Measurements from ENCODE around the gene CA5A. TPM values are rescaled to one million over a fixed set of nuclear protein-coding genes. Genes with fewer than 3 reads are reported as not detected.
"Not testable (repeated sequence)": the region's sequence is repeated elsewhere in the genome, so short reads cannot be mapped to it uniquely, and the experiment has no call there.

Gene CA5A
- total RNA-seq, 1 experiment from 2014 or later = 1.7 TPM

- BruUV-seq (replicated peaks) = no TSS peak
- no peak overlapping the region for H3K4me3 Mint-ChIP-seq (ENCODE audit: unreplicated experiment)
- peaks cover 5% of the 10 kb centered on the region for H3K4me1 Mint-ChIP-seq (ENCODE audit: low read depth, unreplicated experiment)
- DNase-seq = no peak
- Histone ChIP-seq H3K4me1 (0 out of 2 replicates have a peak, but pooled peaks cover 6% of the 10 kb centered on the region), H3K9me3 (no peaks in the 10 kb centered on the region), H3K27me3 (replicated peaks; ENCODE audit: control insufficient read depth, insufficient read depth, low read length) (no peaks in the 10 kb centered on the region), H3K4me3 (ENCODE audit: low read depth, low read length) (no peak overlapping the region), H3K36me3 (ENCODE audit: control insufficient read depth, insufficient read depth, low read length) (no peaks in the 10 kb centered on the region)
- intact Hi-C loops (cut with micrococcal nuclease; ENCODE audit: unreplicated experiment) = no loop called here
- no peak for TF ChIP-seq CTCF (IDR thresholded peaks at IDR 0.05; ENCODE audit: insufficient read depth in 1 of 2, low read depth in 1 of 2, low read length in 1 of 2, severe bottlenecking in 1 of 2, unreplicated experiment in 1 of 2)
- CTCF ChIA-PET = interaction anchor here (0.6 kb wide), 1 partner anchor 1459 kb away, joined by 3 read pairs; no protein-coding TSS in a partner anchor
- no peak overlapping the region for H3K27ac Mint-ChIP-seq (ENCODE audit: unreplicated experiment)
- no peaks in the 10 kb centered on the region for H3K27me3 Mint-ChIP-seq (ENCODE audit: insufficient read depth, unreplicated experiment)
- H3K36me3 Mint-ChIP-seq (ENCODE audit: insufficient read depth, unreplicated experiment) = no peaks in the 10 kb centered on the region
- no peaks in the 10 kb centered on the region for H3K9me3 Mint-ChIP-seq (ENCODE audit: unreplicated experiment)
- POLR2A ChIA-PET = no interaction called here
These were observed 40.6 kb downstream of the CA5A start for GRCh38 chr16:87895641-87896141.

- H3K27ac Mint-ChIP-seq (ENCODE audit: unreplicated experiment); H3K4me3 ChIP-seq (ENCODE audit: low read depth, low read length); H3K36me3 ChIP-seq (ENCODE audit: control insufficient read depth, insufficient read depth, low read length); H3K27me3 Mint-ChIP-seq (ENCODE audit: insufficient read depth, unreplicated experiment); H3K4me1 Mint-ChIP-seq (ENCODE audit: low read depth, unreplicated experiment); H3K36me3 Mint-ChIP-seq (ENCODE audit: insufficient read depth, unreplicated experiment); H3K9me3 ChIP-seq; H3K9me3 Mint-ChIP-seq (ENCODE audit: unreplicated experiment); POLR2A ChIA-PET; DNase-seq; H3K4me3 Mint-ChIP-seq (ENCODE audit: unreplicated experiment); H3K4me1 ChIP-seq; H3K27me3 ChIP-seq (replicated peaks; ENCODE audit: control insufficient read depth, insufficient read depth, low read length); intact Hi-C loops (cut with micrococcal nuclease; ENCODE audit: unreplicated experiment); BruUV-seq (replicated peaks): not testable (repeated sequence)
- CTCF ChIA-PET = interaction anchor here (0.6 kb wide), 1 partner anchor 10 kb away, joined by 3 read pairs; no protein-coding TSS in a partner anchor
These were observed 42.3 kb downstream of the CA5A start for GRCh38 chr16:87894005-87894404.

GRCh38 chr16:87891764-87892163, 44.6 kb downstream of the CA5A start:
- H3K27me3 Mint-ChIP-seq (ENCODE audit: insufficient read depth, unreplicated experiment) = no peaks in the 10 kb centered on the region
- H3K27ac Mint-ChIP-seq (ENCODE audit: unreplicated experiment) = peak overlapping the region; percentile 39
- H3K9me3 Mint-ChIP-seq (ENCODE audit: unreplicated experiment) = no peaks in the 10 kb centered on the region
- H3K36me3 ChIP-seq (ENCODE audit: control insufficient read depth, insufficient read depth, low read length) = no peaks in the 10 kb centered on the region
- H3K4me1 Mint-ChIP-seq (ENCODE audit: low read depth, unreplicated experiment) = no peaks in the 10 kb centered on the region
- H3K4me1 ChIP-seq = no peaks in the 10 kb centered on the region
- H3K4me3 Mint-ChIP-seq (ENCODE audit: unreplicated experiment) = no peak overlapping the region
- no peak for TF ChIP-seq CTCF (IDR thresholded peaks at IDR 0.05; ENCODE audit: insufficient read depth in 1 of 2, low read depth in 1 of 2, low read length in 1 of 2, severe bottlenecking in 1 of 2, unreplicated experiment in 1 of 2)
- H3K27me3 ChIP-seq (replicated peaks; ENCODE audit: control insufficient read depth, insufficient read depth, low read length) = no peaks in the 10 kb centered on the region
- intact Hi-C loops (cut with micrococcal nuclease; ENCODE audit: unreplicated experiment) = no loop called here
- no TSS peak for BruUV-seq (replicated peaks)
- no peaks in the 10 kb centered on the region for H3K36me3 Mint-ChIP-seq (ENCODE audit: insufficient read depth, unreplicated experiment)
- ChIA-PET POLR2A (no interaction called here), CTCF (no interaction called here)
- DNase-seq = no peak
- H3K4me3 ChIP-seq (ENCODE audit: low read depth, low read length) = no peak overlapping the region
- no peaks in the 10 kb centered on the region for H3K9me3 ChIP-seq

- H3K4me3 Mint-ChIP-seq (ENCODE audit: unreplicated experiment); H3K36me3 ChIP-seq (ENCODE audit: control insufficient read depth, insufficient read depth, low read length); H3K36me3 Mint-ChIP-seq (ENCODE audit: insufficient read depth, unreplicated experiment); H3K27ac Mint-ChIP-seq (ENCODE audit: unreplicated experiment); intact Hi-C loops (cut with micrococcal nuclease; ENCODE audit: unreplicated experiment); H3K9me3 ChIP-seq; H3K27me3 Mint-ChIP-seq (ENCODE audit: insufficient read depth, unreplicated experiment); H3K4me1 Mint-ChIP-seq (ENCODE audit: low read depth, unreplicated experiment); H3K27me3 ChIP-seq (replicated peaks; ENCODE audit: control insufficient read depth, insufficient read depth, low read length); H3K4me3 ChIP-seq (ENCODE audit: low read depth, low read length); H3K9me3 Mint-ChIP-seq (ENCODE audit: unreplicated experiment); H3K4me1 ChIP-seq; BruUV-seq (replicated peaks); POLR2A ChIA-PET: not testable (repeated sequence)
- CTCF ChIA-PET = interaction anchor here (0.6 kb wide), 1 partner anchor 8 kb away, joined by 17 read pairs; no protein-coding TSS in a partner anchor
- DNase-seq = peak in 1 of 2 experiments; percentile 46
These were observed 46.6 kb downstream of the CA5A start for GRCh38 chr16:87889762-87890161.

GRCh38 chr16:87888346-87888745, 48.0 kb downstream of the CA5A start:
- H3K4me1 Mint-ChIP-seq (ENCODE audit: low read depth, unreplicated experiment); H3K9me3 Mint-ChIP-seq (ENCODE audit: unreplicated experiment); BruUV-seq (replicated peaks); H3K9me3 ChIP-seq; H3K27me3 Mint-ChIP-seq (ENCODE audit: insufficient read depth, unreplicated experiment); H3K4me3 ChIP-seq (ENCODE audit: low read depth, low read length); DNase-seq; H3K27ac Mint-ChIP-seq (ENCODE audit: unreplicated experiment); CTCF ChIA-PET; H3K36me3 Mint-ChIP-seq (ENCODE audit: insufficient read depth, unreplicated experiment); H3K36me3 ChIP-seq (ENCODE audit: control insufficient read depth, insufficient read depth, low read length); H3K4me3 Mint-ChIP-seq (ENCODE audit: unreplicated experiment); H3K27me3 ChIP-seq (replicated peaks; ENCODE audit: control insufficient read depth, insufficient read depth, low read length); H3K4me1 ChIP-seq; intact Hi-C loops (cut with micrococcal nuclease; ENCODE audit: unreplicated experiment): not testable (repeated sequence)
- POLR2A ChIA-PET = interaction anchor here (0.6 kb wide), 1 partner anchor 16 kb away, joined by 5 read pairs; no protein-coding TSS in a partner anchor

- CTCF ChIA-PET; H3K27me3 Mint-ChIP-seq (ENCODE audit: insufficient read depth, unreplicated experiment); H3K27me3 ChIP-seq (replicated peaks; ENCODE audit: control insufficient read depth, insufficient read depth, low read length); H3K4me3 Mint-ChIP-seq (ENCODE audit: unreplicated experiment); H3K9me3 ChIP-seq; H3K4me1 ChIP-seq; intact Hi-C loops (cut with micrococcal nuclease; ENCODE audit: unreplicated experiment); DNase-seq; POLR2A ChIA-PET; H3K4me3 ChIP-seq (ENCODE audit: low read depth, low read length); H3K9me3 Mint-ChIP-seq (ENCODE audit: unreplicated experiment); BruUV-seq (replicated peaks); H3K36me3 Mint-ChIP-seq (ENCODE audit: insufficient read depth, unreplicated experiment); H3K36me3 ChIP-seq (ENCODE audit: control insufficient read depth, insufficient read depth, low read length); H3K27ac Mint-ChIP-seq (ENCODE audit: unreplicated experiment); H3K4me1 Mint-ChIP-seq (ENCODE audit: low read depth, unreplicated experiment): not testable (repeated sequence)
These were observed 48.4 kb downstream of the CA5A start for GRCh38 chr16:87887931-87888330.
